Parathyroid adenoma (tissue), 2 donors: ENCODE measurements around the gene CCBE1.

Experiments
- H2AFZ ChIP-seq: fragments of 300-600 bp; sonication (generic); one replicate; pipeline ENCODE4 v1.7.0; 2017; ENCODE audit warnings: antibody characterized with exemption, mild to moderate bottlenecking
- H3K27ac ChIP-seq: fragments of 300-600 bp; sonication (generic); one replicate; pipeline ENCODE4 v1.7.0; 2017
- H3K27me3 ChIP-seq: fragments of 300-600 bp; sonication (generic); one replicate; pipeline ENCODE4 v1.7.0; 2017; ENCODE audit warnings: low read length; ENCODE audit not compliant: control insufficient read depth, insufficient read depth
- H3K36me3 ChIP-seq: fragments of 300-600 bp; sonication (generic); one replicate; pipeline ENCODE4 v1.7.0; 2017; ENCODE audit warnings: low read length; ENCODE audit not compliant: control insufficient read depth, insufficient read depth
- H3K4me1 ChIP-seq: fragments of 300-600 bp; sonication (generic); one replicate; pipeline ENCODE4 v1.7.0; 2017; ENCODE audit warnings: control low read depth
- H3K4me2 ChIP-seq: fragments of 300-600 bp; sonication (generic); one replicate; pipeline ENCODE4 v1.7.0; 2017; ENCODE audit warnings: low read length
- H3K4me3 ChIP-seq: fragments of 300-600 bp; sonication (generic); one replicate; pipeline ENCODE4 v1.7.0; 2017; ENCODE audit warnings: low read depth, low read length
- H3K79me2 ChIP-seq: fragments of 300-600 bp; sonication (generic); one replicate; pipeline ENCODE4 v1.7.0; 2017; ENCODE audit warnings: control low read depth
- H3K9ac ChIP-seq: fragments of 300-600 bp; sonication (generic); one replicate; pipeline ENCODE4 v1.7.0; 2017; ENCODE audit warnings: mild to moderate bottlenecking
- H3K9me3 ChIP-seq: fragments of 300-600 bp; sonication (generic); one replicate; pipeline ENCODE4 v1.7.0; 2017; ENCODE audit warnings: low read length; ENCODE audit not compliant: control insufficient read depth
- CTCF ChIP-seq: fragments of 300-600 bp; sonication (generic); IDR thresholded peaks from one replicate; pipeline ENCODE4 v1.7.0; 2017; ENCODE audit warnings: antibody characterized with exemption, mild to moderate bottlenecking
- donor health status: primary hyperparathyroidism.

The CCBE1 gene

GRCh38 chr18:59582395-59582794 is 114.8 kb downstream of the CCBE1 start:
- Histone ChIP-seq H3K4me2 (no peak overlapping the region), H2AFZ (no peak overlapping the region), H3K27me3 (no peaks in the 10 kb centered on the region), H3K79me2 (no peaks in the 10 kb centered on the region), H3K9ac (no peak overlapping the region), H3K4me1 (peaks cover 2% of the 10 kb centered on the region), H3K36me3 (no peaks in the 10 kb centered on the region), H3K27ac (no peak overlapping the region), H3K9me3 (no peaks in the 10 kb centered on the region), H3K4me3 (no peak overlapping the region)
- no peak for TF ChIP-seq CTCF

DNA sequence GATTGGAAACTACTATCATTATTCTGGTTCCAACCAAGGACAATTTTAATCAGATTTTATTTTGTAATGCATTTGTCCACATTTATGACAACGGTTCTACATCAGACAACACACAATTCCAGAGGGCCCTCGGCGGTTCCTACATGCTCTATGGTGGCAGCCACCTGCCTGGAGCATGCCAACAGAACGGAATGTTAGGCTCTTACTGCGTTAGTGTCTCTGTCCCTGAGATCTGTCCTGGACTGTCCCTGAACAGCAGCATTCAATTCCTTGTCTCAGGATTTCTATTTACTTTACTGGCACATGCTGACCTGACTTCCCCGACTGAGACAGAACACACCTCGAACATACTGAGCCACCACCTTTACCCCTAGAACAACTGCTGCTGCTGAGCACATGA is 117.7 kb downstream of the CCBE1 start:
- TF ChIP-seq CTCF: no peak
- H3K27ac ChIP-seq: no peak overlapping the region

GRCh38 chr18:59577386-59577655 is 119.9 kb downstream of the CCBE1 start:
- no peak overlapping the region for H3K4me2 ChIP-seq
- no peak overlapping the region for H3K4me3 ChIP-seq
- no peaks in the 10 kb centered on the region for H3K4me1 ChIP-seq
- no peaks in the 10 kb centered on the region for H3K36me3 ChIP-seq
- H3K9me3 ChIP-seq: no peaks in the 10 kb centered on the region
- no peak overlapping the region for H3K27ac ChIP-seq
- TF ChIP-seq CTCF: no peak
- H3K27me3 ChIP-seq: no peaks in the 10 kb centered on the region
- H3K9ac ChIP-seq: no peak overlapping the region
- H2AFZ ChIP-seq: no peak overlapping the region
- no peaks in the 10 kb centered on the region for H3K79me2 ChIP-seq

More for the DNA sequence above, 117.7 kb downstream of the CCBE1 start:
- Histone ChIP-seq H3K4me2 (no peak overlapping the region), H3K4me3 (no peak overlapping the region), H3K36me3 (no peaks in the 10 kb centered on the region), H3K9ac (no peak overlapping the region), H2AFZ (no peak overlapping the region), H3K9me3 (no peaks in the 10 kb centered on the region), H3K27me3 (no peaks in the 10 kb centered on the region), H3K79me2 (no peaks in the 10 kb centered on the region), H3K4me1 (no peaks in the 10 kb centered on the region)

- no peak overlapping the region for H3K4me2 ChIP-seq
- no peaks in the 10 kb centered on the region for H3K36me3 ChIP-seq
- no peak overlapping the region for H3K9ac ChIP-seq
- H2AFZ ChIP-seq: no peak overlapping the region
- no peaks in the 10 kb centered on the region for H3K27me3 ChIP-seq
- H3K4me1 ChIP-seq: no peaks in the 10 kb centered on the region
- no peak overlapping the region for H3K4me3 ChIP-seq
- no peaks in the 10 kb centered on the region for H3K79me2 ChIP-seq
- TF ChIP-seq CTCF: no peak
- H3K27ac ChIP-seq: no peak overlapping the region
- H3K9me3 ChIP-seq: no peaks in the 10 kb centered on the region
These were observed 120.5 kb downstream of the CCBE1 start for GRCh38 chr18:59576541-59577385.

- TF ChIP-seq CTCF: no peak
- H3K36me3 ChIP-seq: no peaks in the 10 kb centered on the region
- no peak overlapping the region for H3K27ac ChIP-seq
- H3K4me3 ChIP-seq: no peak overlapping the region
- H3K4me2 ChIP-seq: no peak overlapping the region
- no peaks in the 10 kb centered on the region for H3K79me2 ChIP-seq
- H3K9me3 ChIP-seq: no peaks in the 10 kb centered on the region
- no peaks in the 10 kb centered on the region for H3K27me3 ChIP-seq
- no peak overlapping the region for H2AFZ ChIP-seq
- H3K4me1 ChIP-seq: no peaks in the 10 kb centered on the region
- H3K9ac ChIP-seq: no peak overlapping the region
These were observed 121.2 kb downstream of the CCBE1 start for GRCh38 chr18:59575995-59576394.
